Germinal center (tissue), 1 donor: ENCODE data around the gene OTOP3.
"Not testable (repeated sequence)": the region's sequence is repeated elsewhere in the genome, so short reads cannot be mapped to it uniquely, and the experiment has no call there.

ENCODE experiments used
- DNase-seq: peaks from one replicate; pipeline ENCODE4 v3.0.0; 2012; ENCODE audit warnings: mixed read lengths, low spot score

Gene OTOP3, protein sequence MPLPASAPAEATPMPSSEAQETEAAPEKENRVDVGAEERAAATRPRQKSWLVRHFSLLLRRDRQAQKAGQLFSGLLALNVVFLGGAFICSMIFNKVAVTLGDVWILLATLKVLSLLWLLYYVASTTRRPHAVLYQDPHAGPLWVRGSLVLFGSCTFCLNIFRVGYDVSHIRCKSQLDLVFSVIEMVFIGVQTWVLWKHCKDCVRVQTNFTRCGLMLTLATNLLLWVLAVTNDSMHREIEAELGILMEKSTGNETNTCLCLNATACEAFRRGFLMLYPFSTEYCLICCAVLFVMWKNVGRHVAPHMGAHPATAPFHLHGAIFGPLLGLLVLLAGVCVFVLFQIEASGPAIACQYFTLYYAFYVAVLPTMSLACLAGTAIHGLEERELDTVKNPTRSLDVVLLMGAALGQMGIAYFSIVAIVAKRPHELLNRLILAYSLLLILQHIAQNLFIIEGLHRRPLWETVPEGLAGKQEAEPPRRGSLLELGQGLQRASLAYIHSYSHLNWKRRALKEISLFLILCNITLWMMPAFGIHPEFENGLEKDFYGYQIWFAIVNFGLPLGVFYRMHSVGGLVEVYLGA

DNA sequence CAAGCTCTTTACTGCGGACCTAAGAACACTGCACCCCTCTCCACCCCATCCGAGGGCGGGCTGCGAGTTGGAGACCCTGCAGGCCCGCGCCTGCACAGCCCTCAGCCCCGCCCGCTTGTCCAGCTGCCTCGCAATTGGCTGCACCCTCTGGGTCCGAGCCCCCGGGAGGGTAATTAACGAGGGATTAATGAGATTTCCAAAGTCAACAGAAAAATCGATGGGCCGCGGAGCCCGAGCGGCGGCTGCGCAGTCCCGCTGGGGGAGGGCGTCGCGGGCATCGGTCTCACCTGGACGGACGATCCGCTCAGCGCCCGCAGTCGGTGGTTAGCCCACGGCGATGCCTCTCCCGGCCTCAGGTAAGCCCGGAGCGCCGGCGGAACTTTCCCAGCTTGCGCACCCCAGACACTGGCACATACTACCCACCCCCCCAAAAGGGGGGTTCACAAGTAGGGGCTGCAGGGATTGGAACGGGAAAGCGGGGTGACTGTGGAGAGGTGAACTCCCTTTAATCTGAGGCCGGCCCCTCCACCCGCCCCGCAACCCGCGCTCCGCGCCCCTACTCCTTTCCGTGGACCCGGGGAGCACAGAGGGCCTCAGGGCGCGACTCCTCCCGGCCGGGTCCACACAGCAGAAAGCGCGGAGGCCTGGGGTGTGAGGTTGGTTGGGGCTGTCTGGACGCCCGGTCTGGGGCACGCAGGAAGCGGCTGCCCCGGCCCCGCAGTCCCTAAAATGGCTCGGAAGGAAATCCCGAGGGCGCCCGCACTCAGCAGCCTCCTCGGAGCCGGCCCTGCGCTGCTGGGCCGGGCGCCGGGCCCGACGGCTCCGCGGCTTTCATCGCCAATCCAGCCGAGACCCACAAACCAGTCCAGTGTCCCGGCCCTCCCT is at the start of gene OTOP3:
Gene OTOP3, plus strand, starts transcription at position 314 of the 885 bp plus-strand sequence. Its CDS starts 24 bp downstream, at position 338.
- no peak for DNase-seq

DNA sequence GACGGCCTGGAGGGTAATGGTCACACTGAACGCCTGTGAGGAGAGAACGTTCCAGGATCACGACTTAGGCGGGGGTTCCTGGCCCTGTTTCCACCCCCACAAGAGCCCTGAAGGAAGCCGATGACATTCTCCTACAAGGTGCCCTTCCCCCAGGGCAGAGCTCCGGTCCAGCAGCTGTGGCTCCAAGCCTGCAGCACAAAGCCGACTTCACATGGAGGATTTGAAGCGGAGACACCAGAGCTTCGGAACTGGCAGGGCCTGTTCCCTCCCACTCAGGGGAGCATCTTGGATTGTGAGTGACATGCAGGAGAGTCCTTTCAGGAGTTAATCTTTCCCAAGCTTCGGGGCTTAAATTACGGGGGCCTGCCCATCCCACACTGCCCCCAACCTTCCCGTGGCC is 47.2 kb upstream of the OTOP3 start:
- no peak for DNase-seq

DNA sequence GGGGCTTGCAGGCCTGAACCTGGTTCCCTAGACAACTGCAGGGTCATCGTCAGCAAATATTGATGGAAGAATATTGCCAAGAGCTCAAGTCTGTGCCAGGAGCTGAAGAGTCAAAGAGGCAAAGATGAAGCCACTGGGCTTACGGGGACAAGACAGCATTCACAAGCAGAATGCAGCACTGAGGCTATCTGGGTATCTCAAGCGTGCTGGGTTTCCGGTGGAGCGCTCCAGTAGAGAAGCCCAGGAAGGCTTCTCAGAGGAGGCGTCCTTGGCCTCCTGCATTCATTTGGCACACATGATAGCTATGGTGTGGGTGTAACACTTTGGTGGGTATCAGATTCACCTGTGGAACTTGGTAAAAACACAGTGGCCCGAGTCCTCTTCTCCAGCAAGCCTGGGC is 45.1 kb upstream of the OTOP3 start:
- no peak for DNase-seq

DNA sequence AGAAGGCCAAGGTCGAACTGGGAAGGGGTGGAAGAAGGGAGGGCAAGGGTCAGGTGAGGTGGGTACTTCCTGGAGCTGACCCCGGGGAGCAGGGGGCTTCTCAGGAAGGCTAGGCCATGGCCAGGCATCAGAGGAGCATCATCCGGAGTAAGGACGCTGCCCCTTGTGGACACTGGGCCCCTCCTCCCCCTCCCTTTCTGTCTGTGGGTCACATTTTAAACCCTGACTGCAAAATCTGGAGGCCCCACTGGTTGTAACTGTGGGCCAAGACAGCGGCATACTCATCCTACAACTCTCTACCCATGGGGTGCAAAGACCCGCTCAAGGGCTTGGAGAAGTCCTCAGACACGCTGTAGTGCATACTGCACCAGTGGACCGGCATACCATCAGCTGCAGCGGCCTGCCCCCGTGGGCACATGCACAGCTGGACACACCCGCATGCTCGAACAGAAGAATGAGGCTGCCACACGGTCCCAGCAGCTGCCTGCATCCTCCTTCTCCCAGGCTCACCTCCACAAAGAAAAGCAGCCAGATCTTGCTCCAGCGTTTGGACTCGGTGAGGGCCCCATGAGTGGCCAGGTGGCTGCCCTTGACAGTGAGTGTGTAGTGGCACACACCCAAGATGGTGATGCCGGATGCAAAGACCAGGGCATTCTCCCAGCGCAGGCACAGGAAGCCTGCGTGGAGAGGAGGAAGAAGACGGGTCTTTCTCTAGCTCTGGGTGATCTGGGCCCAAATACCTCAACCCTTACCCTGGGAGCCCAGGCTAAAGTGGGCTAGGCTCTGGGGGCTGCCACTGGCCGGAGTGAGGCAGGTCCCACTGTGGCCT is 43.5 kb upstream of the OTOP3 start:
- DNase-seq, result no peak

DNA sequence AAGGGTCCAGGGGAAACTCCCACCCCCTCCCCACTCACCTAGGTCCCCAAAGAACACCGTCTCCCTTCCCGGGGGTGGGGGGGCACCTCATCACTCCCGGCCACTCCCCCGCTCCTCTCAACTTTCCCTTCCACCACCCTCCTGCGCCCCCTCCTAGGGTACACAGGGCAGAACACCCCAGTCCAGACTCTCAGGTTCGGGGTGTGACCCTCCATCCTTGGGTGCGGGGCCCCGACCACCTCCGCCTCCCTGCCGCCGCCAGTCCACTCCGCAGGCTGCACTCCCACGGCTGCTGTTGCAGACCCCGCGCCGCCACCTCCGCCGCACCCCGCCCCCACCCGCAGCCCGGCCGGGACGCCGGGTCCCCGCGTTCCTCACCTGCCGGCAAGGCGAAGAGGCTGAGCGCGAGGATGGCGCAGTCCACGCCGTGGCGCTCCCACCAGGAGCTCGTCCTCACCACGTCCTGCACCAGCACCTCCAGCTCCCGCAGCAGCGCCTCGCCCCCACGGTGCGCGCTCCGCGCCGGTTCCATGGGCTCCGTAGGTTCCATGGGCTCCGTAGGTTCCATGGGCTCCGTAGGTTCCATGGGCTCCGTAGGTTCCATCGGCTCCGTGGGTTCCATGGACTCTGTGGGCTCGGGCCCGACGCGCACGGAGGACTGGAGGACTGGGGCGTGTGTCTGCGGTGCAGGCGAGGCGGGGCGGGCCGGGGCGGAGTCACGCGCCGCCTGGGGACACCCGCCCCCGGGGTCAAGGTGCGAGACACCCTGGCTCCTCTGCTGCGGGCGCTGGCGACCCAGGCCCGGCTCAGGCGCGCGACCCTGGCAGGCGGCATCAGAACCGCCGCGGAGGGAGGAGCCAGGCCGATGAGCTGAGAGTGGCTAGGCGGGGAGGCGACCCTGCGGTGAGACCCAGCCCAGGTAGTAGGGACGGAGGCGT is 42.5 kb upstream of the OTOP3 start, which contains the start of gene FADS6:
Gene FADS6, minus strand, starts transcription at position 660 of the 938 bp plus-strand sequence. Its CDS starts 38 bp downstream, at position 622.
- DNase-seq, result no peak

DNA sequence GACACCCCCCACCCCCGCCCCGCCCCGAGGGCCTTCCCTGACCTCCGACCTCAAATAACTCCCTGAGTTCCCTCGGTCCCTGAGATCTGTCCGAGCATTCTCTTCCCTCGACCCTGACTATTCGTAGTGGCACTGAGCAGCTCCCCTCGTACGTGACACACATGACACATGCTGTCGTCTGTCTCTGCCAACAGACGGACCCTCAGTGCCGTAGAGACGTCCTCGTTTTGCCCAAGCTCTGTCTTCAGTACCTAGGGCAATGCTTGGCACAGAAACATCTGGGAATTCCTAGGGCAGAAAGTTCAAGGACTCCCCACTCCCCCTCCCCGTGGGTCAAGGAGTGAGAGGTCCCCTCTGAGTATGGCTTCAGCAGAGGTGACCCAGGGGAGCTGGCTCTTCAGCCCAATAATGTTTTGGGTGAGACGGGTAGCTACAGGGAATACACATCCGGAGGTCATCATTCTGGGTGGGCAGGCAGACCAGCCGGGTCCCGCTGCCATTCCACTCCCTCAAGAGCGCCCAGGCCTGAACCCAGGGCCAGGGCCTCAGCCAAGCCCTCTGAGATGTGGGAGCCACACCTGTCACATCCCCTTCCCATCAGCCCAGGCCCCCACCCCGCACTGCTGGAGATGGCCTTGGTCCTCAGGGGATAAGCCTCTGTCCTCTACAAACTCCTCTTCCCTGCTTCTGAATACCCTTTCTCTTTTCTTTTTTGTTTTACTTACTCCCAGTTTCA is 41.6 kb upstream of the OTOP3 start:
- no peak for DNase-seq

DNA sequence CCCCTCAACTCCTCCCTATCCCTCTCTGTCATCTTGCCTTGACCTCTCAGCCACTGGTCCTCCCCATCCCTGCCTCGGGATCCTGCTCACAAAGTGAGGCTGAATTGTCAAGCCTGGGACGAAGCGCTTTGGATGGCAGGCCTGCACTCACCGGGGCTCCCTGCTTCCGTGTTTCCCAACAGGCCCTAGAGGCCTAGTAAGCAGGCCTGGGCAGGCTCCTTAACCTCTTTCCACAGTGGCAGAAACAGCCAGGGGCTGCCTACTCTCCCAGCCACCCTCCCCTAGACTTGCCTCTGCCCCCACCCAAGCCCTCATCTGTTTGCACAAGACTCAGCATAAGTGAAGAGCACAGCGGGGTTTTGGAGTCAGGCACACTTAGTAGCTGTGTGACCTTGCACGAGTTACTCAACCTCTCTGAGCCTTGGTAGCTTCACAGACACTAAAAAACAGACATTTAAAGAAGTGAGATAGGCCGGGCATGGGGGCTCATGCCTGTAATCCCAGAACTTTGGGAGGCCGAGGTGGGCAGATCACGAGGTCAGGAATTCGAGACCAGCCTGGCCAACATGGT is 37.2 kb upstream of the OTOP3 start:
- no peak for DNase-seq

DNA sequence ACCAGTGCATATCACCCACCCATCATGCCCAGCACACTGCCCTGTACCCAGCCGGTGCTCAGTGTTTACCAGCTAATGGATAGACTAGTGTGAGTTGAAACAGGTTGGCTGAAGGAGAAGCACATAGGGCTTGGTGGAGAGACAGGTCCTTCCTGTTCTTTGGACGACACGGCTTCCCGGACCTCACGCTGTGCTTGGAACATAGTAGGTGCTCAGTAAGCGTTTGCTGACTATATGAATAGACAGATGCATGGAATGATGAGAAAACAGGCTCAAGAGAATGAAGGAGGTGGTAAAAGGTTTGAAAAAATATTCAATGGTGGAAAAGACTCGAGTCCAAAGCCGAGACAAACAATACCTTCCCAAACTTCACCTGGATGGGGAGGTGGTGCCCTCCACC is 35.5 kb upstream of the OTOP3 start:
- no peak for DNase-seq

DNA sequence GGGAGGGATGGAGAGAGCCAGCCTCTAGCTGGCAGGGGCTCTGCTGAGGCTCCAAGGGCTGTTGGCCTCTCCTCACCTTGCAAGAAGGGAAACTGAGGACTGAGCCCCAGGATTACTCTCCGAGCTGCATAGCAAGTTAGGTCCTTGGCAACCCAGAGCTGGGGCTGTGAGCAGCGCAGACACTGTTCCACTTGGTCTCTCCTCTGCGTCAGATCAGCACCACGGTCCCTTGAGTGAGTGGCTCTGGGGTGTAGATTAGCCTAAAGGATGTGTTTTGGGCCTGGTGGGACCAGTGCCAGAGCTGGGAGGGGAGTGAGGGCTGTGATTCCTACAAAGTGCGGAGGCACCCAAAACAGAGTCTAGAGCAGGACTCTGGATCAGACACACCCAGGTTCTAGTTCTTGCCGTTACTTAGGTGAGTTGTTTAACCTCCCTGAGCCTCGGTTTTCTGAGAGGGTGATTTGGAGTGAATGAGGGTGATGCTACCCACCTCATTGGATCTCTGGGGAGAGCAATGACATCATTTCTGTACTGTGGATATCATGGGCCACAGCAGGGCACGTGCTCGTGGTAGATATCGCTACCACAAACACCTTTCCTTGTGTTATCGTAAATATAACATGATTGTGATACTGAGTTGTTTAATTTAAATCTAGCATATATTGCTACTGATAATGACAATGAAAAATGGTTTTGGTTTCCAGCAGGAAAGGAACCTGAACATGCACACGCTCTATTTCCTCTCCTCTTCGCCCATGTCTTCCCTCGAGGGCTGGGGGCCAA is 34.2 kb upstream of the OTOP3 start:
- DNase-seq, result no peak

DNA sequence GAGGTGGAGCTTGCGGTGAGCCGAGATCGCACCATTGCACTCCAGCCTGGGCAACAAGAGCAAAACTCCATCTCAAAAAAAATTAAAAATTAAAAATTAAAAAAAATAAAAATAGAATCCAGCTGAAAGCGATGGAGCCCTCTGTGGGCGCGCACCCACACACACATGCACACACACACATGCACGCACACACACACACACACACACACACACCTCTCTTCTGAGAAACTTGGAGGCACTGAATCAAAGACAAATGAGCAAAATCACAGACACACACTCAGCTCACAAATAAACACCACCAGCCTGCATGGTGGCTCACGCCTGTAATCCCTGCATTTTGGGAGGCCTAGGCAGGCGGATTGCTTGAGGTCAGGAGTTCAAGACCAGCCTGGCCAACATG is 32.7 kb upstream of the OTOP3 start:
- DNase-seq, result no peak

DNA sequence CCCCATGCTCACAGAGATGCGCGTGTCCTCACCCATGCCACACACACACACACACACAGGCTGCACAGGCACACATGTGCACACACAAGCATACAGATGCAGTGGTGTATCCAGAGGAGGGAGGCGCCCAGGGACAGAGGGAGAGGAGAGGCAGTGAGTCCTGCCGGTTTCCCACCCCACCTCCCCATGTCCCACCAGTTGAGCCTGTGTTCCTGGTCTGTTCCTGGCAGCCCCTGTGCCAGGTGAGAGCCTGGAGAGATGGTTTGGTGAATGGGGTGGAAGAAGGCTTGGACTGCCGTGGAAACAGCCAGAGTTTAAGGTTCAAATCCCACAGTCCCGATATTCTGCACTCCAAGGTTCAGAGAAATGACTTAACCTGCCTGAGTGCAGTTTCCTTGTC is 32.0 kb upstream of the OTOP3 start:
- no peak for DNase-seq

DNA sequence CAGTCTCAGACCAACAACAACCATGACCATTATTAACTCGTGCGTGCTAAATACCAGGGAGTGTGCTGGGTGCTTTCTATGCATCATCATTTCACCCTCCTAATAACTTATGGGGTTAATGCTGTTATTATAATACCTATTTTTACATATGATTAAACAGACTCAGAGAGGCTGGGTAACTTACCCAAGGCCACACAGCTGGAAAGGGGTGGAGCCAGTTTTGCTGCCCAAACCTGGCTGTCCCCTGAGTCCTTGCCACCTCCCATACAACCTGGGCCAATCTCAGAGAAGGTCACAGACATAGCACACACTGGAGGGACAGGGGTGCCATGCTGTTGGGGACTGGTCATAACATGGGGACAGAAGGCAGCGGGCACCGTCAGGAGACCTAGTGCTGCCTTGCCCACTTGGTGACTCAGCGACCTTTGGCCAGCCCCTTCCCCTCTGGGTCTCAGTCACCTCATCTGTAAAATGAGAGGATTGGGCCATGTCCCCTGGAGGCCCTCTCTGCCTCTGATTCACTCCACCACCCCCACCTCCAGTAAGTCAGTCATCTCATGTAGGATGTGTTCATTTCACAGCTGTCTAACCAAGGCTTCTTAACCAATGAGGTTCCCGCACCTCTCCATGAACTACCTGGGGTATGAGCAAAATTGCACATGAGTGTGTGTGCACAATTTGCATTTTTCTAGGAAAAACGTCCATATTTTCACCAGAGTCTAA is 30.9 kb upstream of the OTOP3 start:
- DNase-seq, result no peak

DNA sequence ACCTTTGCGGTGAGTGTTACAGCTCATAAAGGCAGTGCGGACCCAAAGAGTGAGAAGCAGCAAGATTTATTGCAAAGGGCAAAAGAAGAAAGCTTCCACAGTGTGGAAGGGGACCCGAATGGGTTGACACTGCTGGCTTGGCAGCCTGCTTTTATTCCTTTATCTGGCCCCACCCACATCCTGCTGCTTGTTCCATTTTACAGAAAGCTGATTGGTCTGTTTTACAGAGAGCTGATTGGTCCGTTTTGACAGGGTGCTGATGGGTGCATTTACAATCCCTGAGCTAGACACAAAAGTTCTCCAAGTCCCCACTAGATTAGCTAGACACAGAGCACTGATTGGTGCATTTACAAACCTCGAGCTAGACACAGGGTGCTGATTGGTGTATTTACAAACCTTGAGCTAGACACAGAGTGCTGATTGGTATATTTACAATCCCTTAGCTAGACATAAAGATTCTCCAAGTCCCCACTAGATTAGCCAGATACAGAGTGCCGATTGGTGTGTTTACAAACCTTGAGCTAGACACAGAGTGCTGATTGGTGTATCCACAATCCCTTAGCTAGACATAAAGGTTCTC is 29.4 kb upstream of the OTOP3 start:
- not testable (repeated sequence) for DNase-seq

DNA sequence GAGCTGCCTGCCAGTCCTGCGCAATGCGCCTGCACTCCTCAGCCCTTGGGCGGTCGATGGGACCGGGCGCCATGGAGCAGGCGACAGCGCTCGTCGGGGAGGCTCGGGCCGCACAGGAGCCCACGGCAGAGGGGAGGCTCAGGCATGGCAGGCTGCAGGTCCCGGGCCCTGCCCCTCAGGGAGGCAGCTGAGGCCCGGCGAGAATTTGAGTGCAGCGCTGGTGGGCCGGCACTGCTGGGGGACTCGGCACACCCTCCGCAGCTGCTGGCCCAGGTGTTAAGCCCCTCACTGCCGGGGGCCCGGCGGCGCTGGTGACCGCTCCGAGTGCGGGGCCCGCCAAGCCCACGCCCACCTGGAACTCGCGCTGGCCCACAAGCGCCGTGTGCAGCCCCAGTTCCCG is 28.7 kb upstream of the OTOP3 start:
- DNase-seq, result no peak

DNA sequence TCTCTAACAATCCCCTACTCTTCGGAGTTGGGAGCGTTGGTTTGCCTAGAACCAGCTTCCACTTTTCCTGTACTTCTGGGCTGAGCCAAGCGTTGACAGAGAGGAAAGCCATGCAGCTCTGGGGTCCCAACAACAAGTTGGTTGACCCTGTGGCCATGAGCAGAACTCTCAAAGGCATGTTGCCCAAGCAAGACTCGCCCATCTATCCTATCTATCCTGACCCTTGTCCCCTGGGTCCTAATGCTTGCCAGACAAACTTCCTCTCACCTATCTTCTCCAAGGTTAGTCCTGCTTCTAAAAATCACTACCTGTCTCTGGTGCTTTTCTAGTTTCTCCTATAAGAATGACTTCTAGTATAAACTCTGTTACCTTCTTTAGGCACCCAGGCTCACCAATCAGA is 26.6 kb upstream of the OTOP3 start:
- not testable (repeated sequence) for DNase-seq

DNA sequence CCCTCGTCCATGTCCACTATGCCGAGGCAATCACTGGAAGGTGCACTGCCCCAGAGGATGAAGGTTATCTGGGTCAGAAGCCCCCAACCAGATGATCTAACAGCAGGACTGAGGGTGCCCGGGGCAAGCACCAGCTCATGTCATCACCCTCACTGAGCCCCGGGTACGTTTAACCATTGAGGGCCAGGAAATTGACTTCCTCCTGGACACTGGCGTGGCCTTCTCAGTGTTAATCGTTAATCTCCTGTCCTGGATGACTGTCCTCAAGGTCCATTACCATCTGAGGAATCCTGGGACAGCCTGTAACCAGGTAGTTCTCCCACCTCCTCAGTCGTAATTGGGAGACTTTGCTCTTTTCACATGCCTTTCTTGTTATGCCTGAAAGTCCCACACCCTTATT is 24.3 kb upstream of the OTOP3 start:
- DNase-seq, result not testable (repeated sequence)

DNA sequence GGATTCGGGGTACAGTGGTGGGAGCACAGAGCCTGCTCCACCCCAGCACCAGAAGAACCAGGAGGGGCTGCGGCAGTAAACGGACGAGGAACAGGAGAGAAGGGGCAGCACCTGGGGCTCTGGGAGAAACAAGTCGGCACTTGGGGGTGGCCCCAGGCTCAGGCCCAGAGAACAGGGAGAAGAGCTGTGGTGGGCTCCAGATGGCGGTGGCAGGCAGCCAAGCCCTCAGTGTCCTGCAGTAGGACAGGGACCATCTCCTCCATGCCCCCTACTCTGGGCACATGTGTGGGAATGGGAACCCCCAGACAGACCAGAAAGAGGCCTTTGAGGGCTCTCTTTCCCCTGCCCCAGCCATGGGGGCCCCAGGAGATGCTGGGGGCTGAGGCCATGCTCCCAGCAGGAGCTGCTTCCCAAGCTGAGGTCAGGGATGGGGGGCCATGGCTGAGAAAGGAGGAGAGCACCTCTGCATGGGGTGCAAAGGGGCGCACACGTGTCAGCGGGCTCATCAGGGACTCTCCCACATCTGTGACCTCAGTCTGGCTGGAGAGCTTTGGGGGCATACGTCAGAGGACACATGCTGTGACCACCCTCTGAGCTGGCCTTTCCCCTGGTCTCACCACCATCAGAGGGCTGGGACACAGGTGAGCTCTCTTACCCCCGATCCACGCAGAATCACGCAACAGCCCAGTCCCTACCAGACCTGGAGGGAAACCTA is 19.4 kb upstream of the OTOP3 start:
- no peak for DNase-seq
